K562 (cell line): ENCODE data around the gene MADD. TPM values are rescaled to one million over a fixed set of nuclear protein-coding genes. Genes with fewer than 3 reads are reported as not detected.

Source experiments
- ATAC-seq: fragments of 200-7000 bp; cut with Tn5 transposase; 3 replicates; pipeline ENCODE4 v1.9.1; 2020; ENCODE audit warnings: moderate library complexity
- BruUV-seq: library from RNA; stranded (reverse); fragments of 400-500 nt; replicated peaks from 2 replicates; lab custom pipeline; 2021; lab: Mats Ljungman, UMichigan
- CTCF ChIA-PET: fragments of 300-600 bp; formaldehyde crosslinking; extraction: SDS; loops from one replicate; lab custom pipeline; 2021; ENCODE audit warnings: low intra/inter-chr PET ratio; lab: Yijun Ruan, JAX
- POLR2A ChIA-PET: fragments of 300-600, 350-650 bp; sonication (Branson Sonifier 250); formaldehyde crosslinking; extraction: SDS; loops from one replicate; lab custom pipeline; 2021; ENCODE audit warnings: antibody characterized with exemption, inconsistent platforms; lab: Yijun Ruan, JAX
- DNase-seq, 4 experiments: peaks; one replicate each; pipeline versions ENCODE4 v3.0.0 to v3.0.0-alpha.2; 2011 to 2018; ENCODE audit warnings: low spot score in 3 of 4, mixed read lengths in 3 of 4; ENCODE audit errors: extremely low read depth in 1 of 4
- FAIRE-seq: peaks from 2 replicates; lab custom pipeline; 2011; peaks lifted over from hg19 to GRCh38; lab: Jason Lieb, UNC
- H2AFZ ChIP-seq: 2 replicates; pipeline ENCODE4 v1.6.0; 2011; ENCODE audit warnings: low read depth, low read length, control low read depth, inconsistent platforms
- H3K27ac ChIP-seq: fragments of 200-600 bp; 3 replicates; pipeline ENCODE4 v1.8.0; 2011; ENCODE audit warnings: low read depth, mild to moderate bottlenecking, control low read depth, inconsistent platforms, low read length, moderate library complexity, mixed read lengths; ENCODE audit errors: extremely low read depth
- H3K27me3 ChIP-seq, 2 experiments: fragments of 300-600 bp in 1 of 2; 2 replicates in 1 of 2; 3 replicates in 1 of 2; pipeline versions ENCODE4 v1.6.0 to v1.8.0; 2011; ENCODE audit warnings: inconsistent platforms in 2 of 2, low read length in 2 of 2, mild to moderate bottlenecking in 1 of 2, mixed read lengths in 1 of 2, moderate library complexity in 1 of 2; ENCODE audit not compliant: control insufficient read depth in 2 of 2, insufficient read depth in 2 of 2
- H3K36me3 ChIP-seq: fragments of 300-600 bp; 3 replicates; pipeline ENCODE4 v1.8.0; 2011; ENCODE audit warnings: mild to moderate bottlenecking, low read length, inconsistent platforms; ENCODE audit not compliant: control insufficient read depth, insufficient read depth
- H3K4me1 ChIP-seq, 2 experiments: fragments of 200-600 bp in 1 of 2; replicated peaks in 1 of 2; 2 replicates in 1 of 2; 3 replicates in 1 of 2; pipeline versions ENCODE4 v1.5.1 to v1.8.0; 2011; ENCODE audit warnings: inconsistent platforms in 2 of 2, low read length in 2 of 2, mild to moderate bottlenecking in 1 of 2, mixed read lengths in 1 of 2, moderate library complexity in 1 of 2; ENCODE audit not compliant: control insufficient read depth in 2 of 2, insufficient read depth in 2 of 2
- H3K4me2 ChIP-seq: 2 replicates; pipeline ENCODE4 v1.6.1; 2011; ENCODE audit warnings: low read length, control low read depth, inconsistent platforms, mixed read lengths; ENCODE audit not compliant: insufficient read depth
- H3K4me3 ChIP-seq: fragments of 200-600 bp; sonication (generic), shearing (Covaris generic); 2 replicates; pipeline ENCODE4 v1.5.1; 2016; ENCODE audit warnings: control low read depth, inconsistent platforms
- H3K79me2 ChIP-seq: fragments of 200-600 bp; 3 replicates; pipeline ENCODE4 v1.8.0; 2011; ENCODE audit warnings: low read length, inconsistent platforms; ENCODE audit not compliant: control insufficient read depth, insufficient read depth
- H3K9ac ChIP-seq, 2 experiments: 2 replicates each; pipeline versions ENCODE4 v1.6.0 to v1.6.1; 2011; ENCODE audit warnings: low read depth in 2 of 2, low read length in 2 of 2, control low read depth in 1 of 2, inconsistent platforms in 1 of 2, mild to moderate bottlenecking in 1 of 2, mixed read lengths in 1 of 2; ENCODE audit not compliant: insufficient read depth in 1 of 2
- H3K9me1 ChIP-seq: one replicate; pipeline ENCODE4 v1.6.0; 2011; ENCODE audit warnings: inconsistent platforms, mild to moderate bottlenecking, low read length, moderate library complexity; ENCODE audit not compliant: control insufficient read depth, insufficient read depth
- H3K9me3 ChIP-seq: replicated peaks from 2 replicates; pipeline ENCODE4 v1.5.1; 2011; ENCODE audit warnings: low read depth, low read length, inconsistent platforms; ENCODE audit not compliant: control insufficient read depth, insufficient read depth
- H4K20me1 ChIP-seq: replicated peaks from 2 replicates; pipeline ENCODE4 v1.6.1; 2011; ENCODE audit warnings: low read length, inconsistent platforms, mixed read lengths; ENCODE audit not compliant: control insufficient read depth, insufficient read depth
- POLR2G ChIP-seq: fragments of 200-400 bp; formaldehyde crosslinking; IDR thresholded peaks from 2 replicates; pipeline ENCODE4 v1.6.1; 2017; ENCODE audit warnings: low read depth, mild to moderate bottlenecking, antibody characterized with exemption, low read length, moderate library complexity
- ZNF174 ChIP-seq: fragments of 250-450 bp; sonication (Bioruptor Pico); IDR thresholded peaks from 2 replicates; pipeline ENCODE4 v1.4.0; 2020; ENCODE audit warnings: mild to moderate bottlenecking
- WGBS: fragments of 100-300 bp; shearing (Covaris generic); methylation state at CpG from one replicate; pipeline ENCODE4 v1.1.6; 2016; ENCODE audit warnings: low coverage, mixed read lengths; ENCODE audit not compliant: insufficient coverage; ENCODE audit errors: missing lambda C conversion rate; 5-methylcytosine and 5-hydroxymethylcytosine counted together
- in situ Hi-C: fragments of 300-500 bp; cut with MboI; formaldehyde crosslinking; loops from 4 replicates; pipeline ENCODE4 v1.15.0; 2018; ENCODE audit warnings: inconsistent platforms, mixed read lengths
- intact Hi-C: fragments of 100-400 bp; cut with micrococcal nuclease; formaldehyde crosslinking; loops from 2 replicates; pipeline ENCODE4 v1.14.2; 2022
- polyA plus RNA-seq, 8 experiments: library from polyadenylated mRNA; depleted of rRNA in 4 of 8; stranded (reverse) in 5 of 8; unstranded in 3 of 8; fragments of >200 nt; fragmentation: Nextera tagmentation in 2 of 8; fragmentation: Illumina TruSeq in 1 of 8; extraction: Ambion mirVana in 2 of 8; extraction: Trizol in 1 of 8; gene quantifications; 2 replicates each; pipeline versions ENCODE4 v1.2.1 to v1.2.3, GENCODE V29; 2011 to 2014; ENCODE audit warnings: inconsistent platforms in 1 of 8, missing spikeins in 1 of 8
- total RNA-seq, 7 experiments: library from RNA; depleted of rRNA in 6 of 7; stranded (reverse); fragments of >200 nt in 6 of 7; fragmentation: Illumina TruSeq in 2 of 7; extraction: Trizol in 2 of 7; gene quantifications; 2 replicates each; pipeline versions ENCODE4 v1.2.1 to v1.2.3, GENCODE V29; 2011 to 2021; ENCODE audit warnings: low replicate concordance in 1 of 7
- TF ChIP-seq, protein P1 (sequence below): fragments of 450-650 bp; formaldehyde crosslinking; IDR thresholded peaks from 2 replicates; pipeline ENCODE4 v1.4.0; 2022; ENCODE audit warnings: missing genetic modification characterization
- TF ChIP-seq, protein P2 (sequence below): fragments of 250-450 bp; sonication (Bioruptor Pico); IDR thresholded peaks from 2 replicates; pipeline ENCODE4 v1.8.0; 2021; ENCODE audit warnings: moderate library complexity, mild to moderate bottlenecking, inconsistent platforms

MADD gene
- total and polyA plus RNA-seq, 9 of the 15 experiments (the other 6 are each of a cell fraction or from before 2014, with no cell fraction given) = 0.68 to 57.6 (median 33.6) TPM

DNA sequence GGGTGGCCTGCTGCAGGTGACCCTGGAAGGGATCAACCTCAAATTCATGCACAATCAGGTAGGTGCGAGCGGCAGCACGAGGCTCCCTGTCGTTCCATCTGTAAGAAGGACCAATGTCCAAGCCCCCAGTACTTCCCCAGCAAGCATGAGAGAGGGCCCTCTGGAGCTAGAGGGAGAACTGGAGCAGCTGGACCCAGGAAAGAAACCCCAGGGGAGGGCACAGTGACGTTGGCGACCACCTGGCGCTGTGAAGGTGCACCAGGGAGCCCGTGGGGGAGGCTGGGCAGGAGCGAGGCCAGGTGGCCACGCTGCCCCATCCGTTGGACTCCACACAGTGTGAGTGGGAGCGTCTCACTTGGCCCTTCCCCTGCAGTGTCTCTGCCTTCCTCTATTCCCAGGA lies 54.6 kb downstream of the MADD start:
- BruUV-seq = no TSS peak

More for the DNA sequence above, 54.6 kb downstream of the MADD start:
- H3K9me1 ChIP-seq = no peaks in the 10 kb centered on the region
- CTCF ChIA-PET = no interaction called here
- DNase-seq (no peak), FAIRE-seq (no peak), ATAC-seq (no peak)
- no peak overlapping the region for H2AFZ ChIP-seq
- no peak overlapping the region; the same call in 2 of the 3 replicates for H3K27ac ChIP-seq
- TF ChIP-seq ZNF174 (CRISPR knock-in tag) (no peak), POLR2G (peak; percentile 27; the same call in 1 of the 2 replicates)
- TF ChIP-seq, protein P1, sequence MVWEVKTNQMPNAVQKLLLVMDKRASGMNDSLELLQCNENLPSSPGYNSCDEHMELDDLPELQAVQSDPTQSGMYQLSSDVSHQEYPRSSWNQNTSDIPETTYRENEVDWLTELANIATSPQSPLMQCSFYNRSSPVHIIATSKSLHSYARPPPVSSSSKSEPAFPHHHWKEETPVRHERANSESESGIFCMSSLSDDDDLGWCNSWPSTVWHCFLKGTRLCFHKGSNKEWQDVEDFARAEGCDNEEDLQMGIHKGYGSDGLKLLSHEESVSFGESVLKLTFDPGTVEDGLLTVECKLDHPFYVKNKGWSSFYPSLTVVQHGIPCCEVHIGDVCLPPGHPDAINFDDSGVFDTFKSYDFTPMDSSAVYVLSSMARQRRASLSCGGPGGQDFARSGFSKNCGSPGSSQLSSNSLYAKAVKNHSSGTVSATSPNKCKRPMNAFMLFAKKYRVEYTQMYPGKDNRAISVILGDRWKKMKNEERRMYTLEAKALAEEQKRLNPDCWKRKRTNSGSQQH (CRISPR knock-in tag) = no peak
- TF ChIP-seq, protein P2, sequence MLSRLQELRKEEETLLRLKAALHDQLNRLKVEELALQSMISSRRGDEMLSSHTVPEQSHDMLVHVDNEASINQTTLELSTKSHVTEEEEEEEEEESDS = no peak
- no peak overlapping the region for H3K4me3 ChIP-seq
- H3K4me2 ChIP-seq = no peak overlapping the region
- H3K4me1 ChIP-seq = peaks cover 0 to 2% of the 10 kb centered on the region in 2 experiments; a peak in 1 of 5 replicates
- H3K36me3 ChIP-seq = peaks cover 31% of the 10 kb centered on the region; the same call in 2 of the 3 replicates
- no peaks in the 10 kb centered on the region for H3K79me2 ChIP-seq
- POLR2A ChIA-PET = interaction anchor here (0.6 to 1.2 kb wide), 2 partner anchors 9 to 467 kb away, joined by 3 to 4 read pairs; no protein-coding TSS in a partner anchor
- intact Hi-C loops (no loop called here), in situ Hi-C loops (no loop called here)
- no peaks in the 10 kb centered on the region for H3K9me3 ChIP-seq
- WGBS = 88% methylated on average over 12 of the region's 12 CpGs
- 0 out of 4 replicates have a peak overlapping the region, but pooled peaks of 1 of the 2 experiments have one; percentile 8 for H3K9ac ChIP-seq
- H4K20me1 ChIP-seq = no peaks in the 10 kb centered on the region
- H3K27me3 ChIP-seq = no peaks in the 10 kb centered on the region
